ENCODE data around the gene TMEM184B.
A peak's percentile ranks its signal among the peaks of the same experiment; 100 is the strongest.
"Not testable (repeated sequence)": the region's sequence is repeated elsewhere in the genome, so short reads cannot be mapped to it uniquely, and the experiment has no call there.

TMEM184B gene

DNA sequence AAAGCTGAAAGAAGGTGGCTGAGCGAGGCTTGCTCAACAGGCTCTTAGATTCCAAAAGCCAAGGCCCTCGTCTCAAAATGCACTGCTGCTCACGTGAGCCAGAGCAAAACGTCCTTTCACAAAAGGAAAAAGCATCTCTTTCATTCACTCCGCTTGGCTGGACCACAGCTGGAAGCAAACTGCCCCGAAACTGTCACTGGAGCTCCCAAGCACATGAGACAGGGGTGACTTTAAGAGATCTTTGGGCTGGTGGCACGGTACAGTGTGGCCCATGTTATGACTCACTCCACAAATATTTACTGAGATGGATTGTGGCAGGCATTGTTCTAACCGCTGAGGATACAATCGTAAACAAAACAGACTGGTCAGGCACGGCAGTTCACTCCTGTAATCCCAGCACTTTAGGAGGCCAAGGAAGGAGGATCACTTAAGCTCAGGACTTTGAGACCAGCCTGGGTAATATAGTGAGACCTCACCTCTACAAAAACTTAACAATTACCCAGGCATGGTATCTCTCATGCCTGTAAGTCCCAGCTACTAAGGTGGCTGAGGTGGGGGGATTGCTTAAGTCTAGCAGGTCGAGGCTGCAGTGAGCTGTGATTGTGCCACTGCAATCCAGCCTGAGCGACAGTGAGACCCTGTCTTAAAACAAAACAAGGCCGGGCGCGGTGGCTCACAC, 94.7 kb downstream of the TMEM184B start:
- ATAC-seq = peak; percentile 60
- TF ChIP-seq, protein P1, sequence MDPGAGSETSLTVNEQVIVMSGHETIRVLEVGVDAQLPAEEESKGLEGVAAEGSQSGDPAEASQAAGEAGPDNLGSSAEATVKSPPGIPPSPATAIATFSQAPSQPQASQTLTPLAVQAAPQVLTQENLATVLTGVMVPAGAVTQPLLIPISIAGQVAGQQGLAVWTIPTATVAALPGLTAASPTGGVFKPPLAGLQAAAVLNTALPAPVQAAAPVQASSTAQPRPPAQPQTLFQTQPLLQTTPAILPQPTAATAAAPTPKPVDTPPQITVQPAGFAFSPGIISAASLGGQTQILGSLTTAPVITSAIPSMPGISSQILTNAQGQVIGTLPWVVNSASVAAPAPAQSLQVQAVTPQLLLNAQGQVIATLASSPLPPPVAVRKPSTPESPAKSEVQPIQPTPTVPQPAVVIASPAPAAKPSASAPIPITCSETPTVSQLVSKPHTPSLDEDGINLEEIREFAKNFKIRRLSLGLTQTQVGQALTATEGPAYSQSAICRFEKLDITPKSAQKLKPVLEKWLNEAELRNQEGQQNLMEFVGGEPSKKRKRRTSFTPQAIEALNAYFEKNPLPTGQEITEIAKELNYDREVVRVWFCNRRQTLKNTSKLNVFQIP (CRISPR knock-in tag; IDR thresholded peaks at IDR 0.05; ENCODE audit: borderline replicate concordance, low read depth) = no peak
- TF ChIP-seq ARNTL (CRISPR knock-in tag; IDR thresholded peaks at IDR 0.05; ENCODE audit: borderline replicate concordance, low read depth) (no peak), GLIS3 (CRISPR knock-in tag; IDR thresholded peaks at IDR 0.05) (no peak), TOX (CRISPR knock-in tag; IDR thresholded peaks at IDR 0.05; ENCODE audit: borderline replicate concordance) (no peak), ISL1 (CRISPR knock-in tag; IDR thresholded peaks at IDR 0.05) (no peak), TCF4 (CRISPR knock-in tag; IDR thresholded peaks at IDR 0.05; ENCODE audit: borderline replicate concordance) (no peak), ESRRG (CRISPR knock-in tag; IDR thresholded peaks at IDR 0.05) (no peak), ZFP3 (CRISPR knock-in tag; IDR thresholded peaks at IDR 0.05) (no peak), CSRNP3 (CRISPR knock-in tag; IDR thresholded peaks at IDR 0.05) (no peak), PPARA (CRISPR knock-in tag; IDR thresholded peaks at IDR 0.05; ENCODE audit: borderline replicate concordance) (no peak), CSDC2 (CRISPR knock-in tag; IDR thresholded peaks at IDR 0.05) (no peak), OSR1 (CRISPR knock-in tag; IDR thresholded peaks at IDR 0.05) (no peak), ZNF8 (CRISPR knock-in tag; IDR thresholded peaks at IDR 0.05) (no peak), ZNF565 (CRISPR knock-in tag; conservative IDR thresholded peaks at IDR 0.05; ENCODE audit: low read depth) (no peak), RARB (CRISPR knock-in tag; IDR thresholded peaks at IDR 0.05) (no peak), CREB5 (CRISPR knock-in tag; IDR thresholded peaks at IDR 0.05; ENCODE audit: low read depth) (no peak), BACH2 (CRISPR knock-in tag; IDR thresholded peaks at IDR 0.05; ENCODE audit: borderline replicate concordance) (no peak), PATZ1 (CRISPR knock-in tag; IDR thresholded peaks at IDR 0.05; ENCODE audit: borderline replicate concordance) (no peak)
- TF ChIP-seq, protein P2, sequence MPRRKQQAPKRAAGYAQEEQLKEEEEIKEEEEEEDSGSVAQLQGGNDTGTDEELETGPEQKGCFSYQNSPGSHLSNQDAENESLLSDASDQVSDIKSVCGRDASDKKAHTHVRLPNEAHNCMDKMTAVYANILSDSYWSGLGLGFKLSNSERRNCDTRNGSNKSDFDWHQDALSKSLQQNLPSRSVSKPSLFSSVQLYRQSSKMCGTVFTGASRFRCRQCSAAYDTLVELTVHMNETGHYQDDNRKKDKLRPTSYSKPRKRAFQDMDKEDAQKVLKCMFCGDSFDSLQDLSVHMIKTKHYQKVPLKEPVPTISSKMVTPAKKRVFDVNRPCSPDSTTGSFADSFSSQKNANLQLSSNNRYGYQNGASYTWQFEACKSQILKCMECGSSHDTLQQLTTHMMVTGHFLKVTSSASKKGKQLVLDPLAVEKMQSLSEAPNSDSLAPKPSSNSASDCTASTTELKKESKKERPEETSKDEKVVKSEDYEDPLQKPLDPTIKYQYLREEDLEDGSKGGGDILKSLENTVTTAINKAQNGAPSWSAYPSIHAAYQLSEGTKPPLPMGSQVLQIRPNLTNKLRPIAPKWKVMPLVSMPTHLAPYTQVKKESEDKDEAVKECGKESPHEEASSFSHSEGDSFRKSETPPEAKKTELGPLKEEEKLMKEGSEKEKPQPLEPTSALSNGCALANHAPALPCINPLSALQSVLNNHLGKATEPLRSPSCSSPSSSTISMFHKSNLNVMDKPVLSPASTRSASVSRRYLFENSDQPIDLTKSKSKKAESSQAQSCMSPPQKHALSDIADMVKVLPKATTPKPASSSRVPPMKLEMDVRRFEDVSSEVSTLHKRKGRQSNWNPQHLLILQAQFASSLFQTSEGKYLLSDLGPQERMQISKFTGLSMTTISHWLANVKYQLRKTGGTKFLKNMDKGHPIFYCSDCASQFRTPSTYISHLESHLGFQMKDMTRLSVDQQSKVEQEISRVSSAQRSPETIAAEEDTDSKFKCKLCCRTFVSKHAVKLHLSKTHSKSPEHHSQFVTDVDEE (CRISPR knock-in tag; IDR thresholded peaks at IDR 0.05) = no peak

DNA sequence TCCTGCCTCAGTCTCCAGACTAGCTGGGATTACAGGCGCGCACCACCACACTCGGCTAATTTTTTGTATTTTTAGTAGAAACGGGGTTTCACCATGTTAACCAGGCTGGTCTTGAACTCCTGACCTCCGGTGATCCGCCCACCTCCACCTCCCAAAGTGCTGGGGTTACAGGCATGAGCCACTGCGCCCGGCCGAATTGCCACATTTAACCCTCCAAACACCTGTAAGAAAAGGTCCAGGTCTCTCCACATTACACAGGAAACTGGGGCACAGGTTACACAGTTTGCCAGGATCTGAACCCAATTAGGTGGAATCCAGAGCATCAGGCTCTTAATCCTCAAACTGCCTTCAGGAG, 95.3 kb downstream of the TMEM184B start:
- not testable (repeated sequence) for ATAC-seq

GRCh38 chr22:38177044-38177443, 95.8 kb downstream of the TMEM184B start:
- no peak for ATAC-seq

GRCh38 chr22:38176170-38176741, 96.6 kb downstream of the TMEM184B start:
- ATAC-seq = no peak
- TF ChIP-seq ESRRG (CRISPR knock-in tag; IDR thresholded peaks at IDR 0.05) (no peak), ZNF8 (CRISPR knock-in tag; IDR thresholded peaks at IDR 0.05) (no peak), CSRNP3 (CRISPR knock-in tag; IDR thresholded peaks at IDR 0.05) (no peak), PATZ1 (CRISPR knock-in tag; IDR thresholded peaks at IDR 0.05; ENCODE audit: borderline replicate concordance) (no peak), CREB5 (CRISPR knock-in tag; IDR thresholded peaks at IDR 0.05; ENCODE audit: low read depth) (no peak)

More at GRCh38 chr22:38177044-38177443, 95.8 kb downstream of the TMEM184B start:
- no peak for TF ChIP-seq PPARA (CRISPR knock-in tag; IDR thresholded peaks at IDR 0.05; ENCODE audit: borderline replicate concordance)
